Renal cortical epithelial cell (primary cell): ENCODE measurements around the gene ZFPM1. TPM values are rescaled to one million over a fixed set of nuclear protein-coding genes. Genes with fewer than 3 reads are reported as not detected.

Source experiments
- DNase-seq: peaks from one replicate; pipeline ENCODE4 v3.0.0-alpha.2; 2011; ENCODE audit warnings: low read depth
- total RNA-seq: library from RNA; depleted of rRNA; stranded (reverse); fragments of >200 nt; gene quantifications from 2 replicates; pipeline ENCODE4 v1.2.3, GENCODE V29; 2014

Gene ZFPM1
- total RNA-seq, 1 donor from 2014 or later: 2.8 TPM

GRCh38 chr16:88526008-88526905 lies 73.2 kb downstream of the ZFPM1 start:
- DNase-seq: no peak

- DNase-seq: no peak
Observed at GRCh38 chr16:88526906-88527185, 73.8 kb downstream of the ZFPM1 start.

- peak; percentile 11 for DNase-seq
Observed at GRCh38 chr16:88527186-88527936, 74.3 kb downstream of the ZFPM1 start.

- no peak for DNase-seq
Observed at GRCh38 chr16:88527937-88528743, 75.1 kb downstream of the ZFPM1 start.

- no peak for DNase-seq
Observed at GRCh38 chr16:88528902-88529318, 75.8 kb downstream of the ZFPM1 start.

- DNase-seq: no peak
Observed at GRCh38 chr16:88529596-88529995, 76.5 kb downstream of the ZFPM1 start.

- DNase-seq: no peak
Observed at GRCh38 chr16:88530051-88530857, 77.2 kb downstream of the ZFPM1 start.

GRCh38 chr16:88530858-88531203 lies 77.8 kb downstream of the ZFPM1 start:
- DNase-seq: no peak

- DNase-seq: no peak
Observed at GRCh38 chr16:88531346-88531745, 78.3 kb downstream of the ZFPM1 start.

- DNase-seq: no peak
Observed at GRCh38 chr16:88531931-88532433, 78.9 kb downstream of the ZFPM1 start.

- DNase-seq: no peak
Observed at GRCh38 chr16:88532434-88533241, 79.6 kb downstream of the ZFPM1 start.

- DNase-seq: no peak
Observed at GRCh38 chr16:88533381-88533917, 80.4 kb downstream of the ZFPM1 start.

- peak; percentile 10 for DNase-seq
Observed at GRCh38 chr16:88533932-88534637, 81.0 kb downstream of the ZFPM1 start.

GRCh38 chr16:88534638-88535190 lies 81.6 kb downstream of the ZFPM1 start:
- DNase-seq: peak; percentile 21

GRCh38 chr16:88535191-88535856 lies 82.2 kb downstream of the ZFPM1 start:
- DNase-seq: no peak

- DNase-seq: no peak
Observed at GRCh38 chr16:88535857-88536222, 82.8 kb downstream of the ZFPM1 start.

GRCh38 chr16:88536510-88536909 lies 83.4 kb downstream of the ZFPM1 start:
- no peak for DNase-seq

GRCh38 chr16:88536971-88537751 lies 84.1 kb downstream of the ZFPM1 start:
- DNase-seq: no peak
